WERI-Rb-1 (cell line): ENCODE measurements around the gene ANO2.

Experiments used
- DNase-seq: peaks from one replicate; pipeline ENCODE4 v3.0.0-alpha.2; 2020
- H3K27ac ChIP-seq: fragments of 250-450 bp; sonication (Bioruptor Pico); 2 replicates; pipeline ENCODE4 v1.5.1; 2020; ENCODE audit warnings: mild to moderate bottlenecking, moderate library complexity
- H3K27me3 ChIP-seq: fragments of 250-450 bp; sonication (Bioruptor Pico); 2 replicates; pipeline ENCODE4 v1.5.1; 2021; ENCODE audit warnings: mild to moderate bottlenecking, low read depth, moderate library complexity; ENCODE audit not compliant: insufficient read depth, severe bottlenecking
- H3K36me3 ChIP-seq: fragments of 250-450 bp; sonication (Bioruptor Pico); 2 replicates; pipeline ENCODE4 v1.5.1; 2020; ENCODE audit warnings: mild to moderate bottlenecking, moderate library complexity
- H3K4me3 ChIP-seq: 2 replicates; pipeline ENCODE4 v1.5.1; 2011; ENCODE audit warnings: low read depth, mild to moderate bottlenecking, control low read depth, low read length
- H3K9me3 ChIP-seq: fragments of 250-450 bp; sonication (Bioruptor Pico); 2 replicates; pipeline ENCODE4 v1.5.1; 2021; ENCODE audit warnings: mild to moderate bottlenecking, moderate library complexity; ENCODE audit not compliant: severe bottlenecking
- CTCF ChIP-seq: IDR thresholded peaks from 2 replicates; pipeline ENCODE4 v1.5.1; 2011; ENCODE audit warnings: low read depth, mild to moderate bottlenecking, control low read depth, inconsistent platforms, low read length

Gene ANO2

GRCh38 chr12:5737778-5738177 is 207.3 kb downstream of the ANO2 start:
- no peak for DNase-seq
- H3K4me3 ChIP-seq = no peak overlapping the region

GRCh38 chr12:5736527-5736926 is 208.5 kb downstream of the ANO2 start:
- H3K27me3 ChIP-seq = no peaks in the 10 kb centered on the region
- peaks cover 33% of the 10 kb centered on the region for H3K36me3 ChIP-seq
- no peak for TF ChIP-seq CTCF
- DNase-seq = no peak
- H3K9me3 ChIP-seq = no peaks in the 10 kb centered on the region
- H3K4me3 ChIP-seq = no peak overlapping the region
- no peak overlapping the region for H3K27ac ChIP-seq

More at GRCh38 chr12:5737778-5738177, 207.3 kb downstream of the ANO2 start:
- no peak for TF ChIP-seq CTCF
- H3K27me3 ChIP-seq = no peaks in the 10 kb centered on the region
- H3K9me3 ChIP-seq = no peaks in the 10 kb centered on the region
- peaks cover 28% of the 10 kb centered on the region for H3K36me3 ChIP-seq
- no peak overlapping the region for H3K27ac ChIP-seq

- Histone ChIP-seq H3K9me3 (no peaks in the 10 kb centered on the region), H3K27ac (no peak overlapping the region), H3K27me3 (no peaks in the 10 kb centered on the region), H3K36me3 (peaks cover 33% of the 10 kb centered on the region), H3K4me3 (no peak overlapping the region)
- TF ChIP-seq CTCF = no peak
- no peak for DNase-seq
Measured at GRCh38 chr12:5736016-5736415, 209.0 kb downstream of the ANO2 start.

GRCh38 chr12:5733916-5734315 is 211.1 kb downstream of the ANO2 start:
- DNase-seq = no peak
- Histone ChIP-seq H3K4me3 (no peak overlapping the region), H3K27ac (no peak overlapping the region), H3K36me3 (peaks cover 38% of the 10 kb centered on the region), H3K27me3 (no peaks in the 10 kb centered on the region), H3K9me3 (no peaks in the 10 kb centered on the region)
- no peak for TF ChIP-seq CTCF

- Histone ChIP-seq H3K9me3 (no peaks in the 10 kb centered on the region), H3K27ac (no peak overlapping the region), H3K36me3 (peaks cover 31% of the 10 kb centered on the region), H3K4me3 (no peak overlapping the region), H3K27me3 (no peaks in the 10 kb centered on the region)
- TF ChIP-seq CTCF = no peak
- DNase-seq = no peak
Measured at GRCh38 chr12:5733136-5733755, 211.8 kb downstream of the ANO2 start.

GRCh38 chr12:5730962-5731361 is 214.1 kb downstream of the ANO2 start:
- DNase-seq = no peak
- no peak for TF ChIP-seq CTCF
- Histone ChIP-seq H3K36me3 (peaks cover 26% of the 10 kb centered on the region), H3K27me3 (no peaks in the 10 kb centered on the region), H3K9me3 (no peaks in the 10 kb centered on the region), H3K4me3 (no peak overlapping the region), H3K27ac (no peak overlapping the region)
